NCI-H187 (cell line): ENCODE results near the gene CAPN2.
A peak's percentile ranks its signal among the peaks of the same experiment; 100 is the strongest.

Experiments used
- DNase-seq, 2 experiments: peaks; one replicate each; lab custom pipeline; 2025; lab: John Stamatoyannopoulos, UW

The CAPN2 gene

DNA sequence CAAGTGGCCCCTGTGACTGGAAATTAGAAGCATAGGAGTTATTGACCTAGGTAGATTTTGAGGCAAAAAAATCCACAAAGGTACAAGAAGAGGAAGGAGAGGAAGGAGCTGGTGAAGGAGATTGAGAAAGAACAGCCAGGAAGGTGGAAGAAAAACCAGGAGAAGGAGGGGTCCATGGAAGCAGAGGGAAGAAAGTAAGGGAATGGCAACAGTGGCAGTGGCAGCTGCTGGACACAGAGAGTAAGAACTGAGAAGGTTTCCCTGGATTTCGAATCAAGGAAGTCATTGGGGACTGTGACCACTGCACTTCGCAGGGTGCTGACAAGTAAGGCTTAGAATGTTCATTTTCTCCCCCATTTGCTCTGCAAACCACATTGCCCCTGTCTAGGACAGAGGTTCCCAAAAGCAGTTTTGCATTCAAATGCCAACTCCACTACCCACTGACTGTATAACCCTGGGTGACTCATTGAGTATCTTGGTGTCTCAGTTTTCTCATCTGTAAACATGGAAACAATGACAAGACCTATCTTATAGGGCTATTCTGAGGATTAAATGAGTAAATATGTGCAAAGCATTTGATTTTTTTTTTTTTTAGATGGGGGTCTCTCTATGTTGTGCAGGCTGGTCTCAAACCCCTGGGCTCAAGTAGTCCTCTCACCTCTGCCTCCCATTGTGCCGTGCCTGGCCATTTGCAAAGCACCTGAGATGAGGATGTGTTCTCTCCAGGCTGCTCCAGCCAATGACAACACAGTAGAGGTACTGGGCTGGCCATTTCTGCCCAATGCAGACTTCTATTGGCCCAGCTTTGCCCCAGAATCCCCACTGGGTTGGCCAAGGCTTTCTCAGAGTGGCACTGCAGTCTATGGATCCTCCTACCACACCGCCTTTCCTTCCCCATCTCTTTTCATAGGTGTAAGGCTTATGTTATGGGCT is 9.3 kb upstream of the CAPN2 start:
- DNase-seq = no peak

DNA sequence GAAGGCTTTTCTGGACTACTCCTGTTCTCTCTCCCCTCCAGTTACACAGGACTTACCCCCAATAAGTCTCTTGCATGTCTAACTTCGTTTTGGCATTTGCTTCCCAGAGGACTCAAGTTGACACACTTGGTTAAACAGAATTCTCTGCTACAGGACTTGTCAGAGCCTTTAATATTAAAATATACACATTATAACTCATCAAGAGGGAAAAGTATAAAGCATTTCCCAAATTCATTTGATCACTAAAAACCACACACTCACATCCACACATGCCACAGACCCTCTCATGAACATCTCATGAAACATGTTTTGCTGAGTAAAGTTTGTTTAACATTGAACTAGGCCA is 8.7 kb upstream of the CAPN2 start:
- DNase-seq = no peak

DNA sequence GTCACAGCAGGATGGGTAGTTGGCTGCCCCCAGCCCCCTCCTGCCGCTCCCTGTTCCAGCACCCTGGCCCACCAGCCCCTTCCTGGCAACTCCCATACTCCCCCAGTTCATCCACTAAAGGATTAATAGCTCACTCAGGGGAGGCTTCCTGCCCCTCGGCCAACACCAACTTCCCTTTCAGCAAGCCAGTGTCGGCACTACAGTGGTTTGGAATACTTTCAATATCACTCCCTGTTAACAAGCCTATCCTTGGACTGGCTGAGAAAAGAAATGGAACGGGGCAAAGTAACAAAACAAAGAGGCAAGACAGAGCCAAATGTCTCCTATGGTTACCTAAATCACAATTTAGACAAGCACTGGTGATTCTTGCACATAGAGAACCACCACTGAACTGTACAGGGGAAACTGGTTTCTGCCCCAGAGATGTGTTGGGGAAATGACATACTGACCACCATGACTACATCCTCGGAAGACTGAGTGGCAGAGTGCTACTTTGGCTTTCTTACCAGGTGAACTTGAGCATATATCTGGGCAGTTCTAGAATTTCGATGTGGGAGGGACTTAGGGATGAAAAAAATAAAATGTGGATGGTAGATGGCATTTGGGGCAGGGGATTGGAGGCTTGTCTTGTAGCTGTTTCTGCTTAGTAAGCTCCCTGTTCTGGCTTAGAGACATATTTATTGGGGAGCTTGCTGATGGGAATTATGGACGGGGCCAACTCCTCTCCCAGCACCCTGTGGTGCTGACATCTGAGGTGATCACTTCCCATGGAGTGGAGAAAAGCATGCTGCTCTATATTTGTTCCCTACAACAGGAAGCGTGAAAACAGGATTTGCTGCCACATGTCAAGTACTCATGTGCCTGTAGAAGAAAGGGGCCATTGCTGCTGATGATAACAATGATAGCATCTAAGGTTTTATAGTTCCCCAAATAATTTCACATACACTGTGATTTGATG is 7.1 kb upstream of the CAPN2 start:
- peak in 1 of 2 experiments; percentile 5 for DNase-seq

DNA sequence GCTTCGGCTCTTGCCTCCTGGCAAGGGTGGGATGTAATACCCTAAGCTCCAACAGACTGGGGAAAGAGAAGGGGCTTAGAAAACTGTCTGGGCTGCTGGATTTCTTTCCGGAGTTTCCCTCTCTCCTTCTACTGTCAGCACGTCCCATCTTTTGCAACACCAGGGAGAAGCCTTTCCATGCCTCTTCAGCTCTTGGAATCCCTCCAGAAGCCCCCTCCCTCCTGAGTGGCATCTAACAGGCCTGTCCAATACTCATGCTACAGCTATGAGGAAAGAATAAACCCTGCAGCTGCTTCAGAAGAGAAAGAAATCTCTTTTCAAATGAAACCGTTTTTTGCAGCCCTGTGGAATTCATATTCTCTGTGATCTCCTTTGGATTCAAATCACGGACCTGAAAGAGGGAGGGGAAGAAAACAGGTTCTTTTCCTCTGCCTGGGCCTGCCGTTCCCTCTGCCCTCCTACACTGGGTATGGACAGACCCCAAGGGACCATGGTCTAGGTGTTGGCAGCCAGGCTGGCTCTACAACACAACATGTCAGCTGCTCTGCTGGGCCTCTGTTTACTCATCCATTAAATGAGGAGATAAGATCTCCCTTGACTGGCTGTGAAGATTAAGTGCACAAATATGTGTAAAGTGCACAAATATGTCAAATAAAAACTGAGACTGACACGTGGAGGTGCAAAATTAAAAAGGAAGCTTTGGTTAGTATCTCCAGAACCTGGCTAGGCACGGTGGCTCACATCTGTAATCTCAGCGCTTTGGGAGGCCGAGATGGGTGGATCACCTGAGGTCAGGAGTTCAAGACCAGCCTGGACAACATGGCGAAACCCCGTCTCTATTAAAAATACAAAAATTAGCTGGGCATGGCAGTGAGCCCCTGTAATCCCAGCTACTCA is 6.0 kb upstream of the CAPN2 start:
- peak; percentile 27 to 45 for DNase-seq

DNA sequence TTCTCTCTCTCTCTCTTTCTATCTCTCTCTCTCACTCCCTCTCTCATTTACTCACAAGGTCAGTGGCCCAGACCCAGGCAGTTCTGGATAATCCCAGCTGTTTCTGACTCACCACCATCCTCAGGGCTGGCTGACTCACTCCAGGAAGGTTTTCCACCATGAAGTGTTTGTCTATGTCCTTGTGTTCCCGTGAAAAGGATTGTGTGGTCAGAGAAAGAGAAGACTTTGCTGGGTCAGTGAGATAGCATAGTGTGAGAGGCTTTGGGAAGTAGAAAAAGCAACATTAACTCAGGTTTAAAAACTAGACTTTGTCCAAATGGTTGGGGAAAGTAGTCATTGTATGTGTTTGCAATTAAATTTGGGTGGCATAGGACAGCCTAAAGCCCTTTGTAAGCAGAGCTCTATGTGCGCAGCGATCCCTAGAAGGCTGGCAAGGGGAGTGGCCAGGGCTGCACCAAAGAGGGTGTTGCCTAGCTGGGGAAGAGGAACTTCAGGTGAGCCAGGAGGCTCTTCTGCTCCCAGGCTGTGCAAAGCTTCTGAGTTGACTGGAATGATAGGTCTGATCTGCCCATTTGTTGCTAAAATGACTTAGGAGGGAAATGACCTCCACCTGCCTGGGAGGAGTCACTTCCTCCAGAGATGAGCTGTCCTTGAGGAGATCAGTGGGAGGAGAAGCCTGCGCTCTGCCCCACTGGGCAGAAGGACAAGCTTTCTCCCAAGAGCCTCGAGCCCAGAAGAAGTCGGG is 4.9 kb upstream of the CAPN2 start:
- DNase-seq = peak; percentile 52 to 62

DNA sequence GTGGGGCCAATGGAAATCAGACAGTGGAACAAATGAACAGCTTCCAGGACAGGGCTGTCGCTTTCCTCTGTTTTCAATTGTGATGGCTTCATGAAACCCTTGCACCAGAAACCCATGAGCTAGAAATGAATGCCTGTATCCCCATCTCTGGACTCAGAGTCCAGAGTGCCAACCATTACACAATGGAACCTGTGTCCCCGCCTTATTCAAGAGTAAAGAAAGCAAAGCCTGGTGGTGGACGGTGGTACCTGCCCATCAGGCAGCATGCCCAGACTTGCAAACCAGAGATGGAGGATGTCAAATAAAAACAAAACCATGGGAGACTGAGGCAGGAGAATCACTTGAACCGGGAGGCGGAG is 4.4 kb upstream of the CAPN2 start:
- DNase-seq = peak in 1 of 2 experiments; percentile 14

DNA sequence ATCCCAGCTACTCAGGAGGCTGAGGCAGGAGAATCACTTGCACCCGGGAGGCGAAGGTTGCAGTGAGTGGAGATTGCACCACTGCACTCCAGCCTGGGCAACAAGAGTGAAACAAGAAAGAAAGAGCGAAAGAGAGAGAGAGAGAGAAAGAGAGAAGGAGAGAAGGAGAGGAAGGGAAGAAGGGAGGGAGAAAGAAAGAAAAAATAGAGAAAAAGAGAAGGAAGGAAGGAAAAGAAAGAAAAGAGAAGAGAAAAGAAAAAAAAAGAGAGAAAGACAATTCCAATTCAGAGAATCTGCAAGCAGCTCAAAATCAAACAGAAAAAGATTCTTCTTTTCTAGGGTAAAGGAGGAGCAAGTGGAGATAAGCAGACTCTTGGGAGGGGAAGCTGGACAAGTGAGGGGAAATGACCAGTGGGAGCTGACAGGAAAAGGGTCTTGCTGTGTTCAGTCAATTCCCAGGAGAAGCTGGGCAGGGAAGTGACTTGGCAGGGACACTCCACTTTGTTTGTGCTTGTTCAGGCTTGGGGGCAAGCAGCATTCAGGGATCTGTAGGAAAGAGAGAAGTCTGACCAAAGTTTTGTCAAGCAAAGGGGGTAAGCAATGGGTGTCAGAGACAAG is 3.6 kb upstream of the CAPN2 start:
- no peak for DNase-seq

DNA sequence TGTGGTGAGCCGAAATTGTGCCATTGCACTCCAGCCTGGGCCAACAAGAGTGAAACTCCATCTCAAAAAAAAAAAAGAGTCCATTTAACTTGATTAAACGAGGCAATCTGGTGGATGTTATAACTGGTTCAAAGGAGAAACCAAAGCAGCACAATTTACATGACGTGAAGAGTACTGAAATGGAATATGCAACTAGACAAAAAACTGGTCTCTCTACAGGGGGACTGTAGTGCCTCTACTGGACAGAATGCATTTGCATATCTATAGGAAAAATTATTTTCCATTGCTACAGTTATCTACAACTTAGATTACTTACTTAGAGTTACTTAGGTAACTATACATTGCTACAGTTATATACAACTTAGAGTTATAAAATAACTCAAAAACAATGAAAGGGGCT is 2.7 kb upstream of the CAPN2 start:
- DNase-seq = no peak

DNA sequence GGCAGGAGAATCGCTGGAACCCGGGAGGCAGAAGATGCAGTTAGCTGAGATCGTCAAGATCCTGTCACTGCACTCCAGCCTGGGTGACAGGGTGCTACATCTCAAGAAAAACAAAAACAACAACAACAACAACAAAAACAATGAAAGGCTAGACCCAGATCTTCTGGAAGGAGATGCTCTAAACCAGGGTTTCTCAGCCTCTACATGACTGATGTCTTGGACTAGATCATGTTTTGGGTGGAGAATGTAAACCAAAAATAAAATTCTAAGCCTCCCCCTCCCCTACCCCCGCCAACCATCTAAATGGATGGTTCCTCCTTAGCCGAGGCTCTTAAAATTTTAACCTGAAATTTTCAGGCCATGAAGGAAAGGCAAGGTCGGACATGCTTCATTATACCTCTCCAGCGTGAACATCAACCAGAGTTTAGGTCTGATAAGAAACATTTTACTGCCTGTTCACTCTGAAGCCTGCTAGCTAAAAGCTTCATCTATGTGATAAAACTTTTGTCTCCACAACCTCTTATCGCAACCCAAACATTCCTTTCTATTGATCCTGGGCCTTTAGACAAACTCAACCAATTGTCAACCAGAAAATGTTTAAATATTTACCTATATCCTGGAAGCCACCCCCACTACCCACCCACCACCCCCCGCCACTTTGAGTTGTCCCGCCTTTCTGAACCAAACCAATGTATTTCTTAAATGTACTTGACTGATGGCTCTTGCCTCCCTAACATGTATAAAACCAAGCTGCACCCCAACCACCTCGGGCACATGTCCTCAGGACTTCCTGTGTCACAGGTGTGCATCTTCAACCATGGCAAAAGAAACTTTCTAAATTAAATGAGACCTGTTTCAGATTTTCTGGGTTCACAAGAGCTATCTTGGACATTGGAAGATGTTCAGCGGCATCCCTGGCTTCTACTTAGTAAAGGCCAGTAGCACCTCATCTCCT is 1.9 kb upstream of the CAPN2 start:
- DNase-seq = no peak

DNA sequence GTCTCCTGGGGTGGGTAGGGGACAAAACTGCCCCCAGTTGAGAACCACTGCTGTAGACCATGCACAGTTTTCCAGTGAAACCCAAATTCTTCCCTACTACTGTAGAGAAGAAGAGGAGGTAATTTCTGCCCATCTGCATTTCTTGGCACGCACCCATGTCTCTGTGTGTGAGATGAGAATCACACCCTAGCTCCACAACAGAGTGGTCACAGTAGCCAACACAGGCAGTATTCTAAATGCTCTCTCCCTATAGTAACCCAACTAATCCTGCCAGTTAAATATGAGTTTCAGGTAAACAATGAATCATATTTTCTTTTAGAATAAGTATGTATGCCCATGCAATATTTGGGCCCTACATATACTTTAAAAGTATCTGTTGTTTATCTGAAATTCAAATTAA is 1.2 kb upstream of the CAPN2 start:
- DNase-seq = no peak

DNA sequence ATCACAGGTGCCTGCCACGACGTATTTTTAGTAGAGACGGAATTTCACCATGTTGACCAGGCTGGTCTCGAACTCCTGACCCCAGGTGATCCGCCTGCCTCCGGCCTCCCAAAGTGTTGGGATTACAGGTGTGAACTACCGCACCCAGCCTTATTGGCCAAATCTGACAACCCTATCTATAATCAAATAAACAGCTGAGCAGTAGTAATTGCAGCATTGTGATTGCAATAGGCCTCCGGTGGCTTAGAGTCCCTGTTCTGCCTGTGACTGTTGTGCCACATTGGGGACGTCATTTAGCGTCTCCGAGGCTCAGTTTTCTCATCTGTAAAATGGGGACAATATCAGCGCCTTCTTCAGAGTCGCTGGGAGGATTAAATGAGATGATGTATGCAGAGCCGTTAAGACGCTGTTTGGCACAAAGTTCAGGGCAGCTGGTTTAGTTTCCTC is 569 bp upstream of the CAPN2 start:
- DNase-seq = no peak

DNA sequence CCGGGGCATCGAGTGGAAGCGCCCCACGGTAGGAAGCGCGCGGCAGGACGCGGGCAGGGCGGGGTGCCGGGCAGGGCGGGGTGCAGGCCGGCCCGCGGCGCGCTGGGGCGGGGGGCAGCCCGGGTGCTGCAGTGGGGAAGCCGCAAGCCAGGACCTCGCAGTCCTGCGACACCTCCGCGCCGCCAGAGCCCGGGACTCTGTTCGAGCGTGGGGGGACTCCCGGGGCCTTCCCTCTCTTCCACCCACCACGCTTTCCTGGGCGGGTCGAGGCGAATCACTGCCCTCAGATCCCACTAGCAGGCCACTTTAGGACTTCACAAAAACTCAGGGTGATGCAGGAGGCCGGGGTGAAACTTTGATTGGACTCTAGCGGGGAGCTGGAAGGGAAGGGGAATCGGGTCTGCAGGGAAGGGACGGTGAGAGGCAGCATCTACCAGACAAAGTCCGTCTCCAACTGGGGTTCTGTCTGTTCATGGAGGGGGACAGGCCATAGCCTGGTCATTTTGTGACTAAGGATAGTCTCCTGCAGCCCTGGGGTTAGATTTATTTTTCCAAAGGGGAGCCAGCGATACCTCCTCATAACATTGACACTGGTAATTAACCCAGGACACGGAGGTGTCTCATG is 623 bp downstream of the CAPN2 start:
- DNase-seq = no peak

DNA sequence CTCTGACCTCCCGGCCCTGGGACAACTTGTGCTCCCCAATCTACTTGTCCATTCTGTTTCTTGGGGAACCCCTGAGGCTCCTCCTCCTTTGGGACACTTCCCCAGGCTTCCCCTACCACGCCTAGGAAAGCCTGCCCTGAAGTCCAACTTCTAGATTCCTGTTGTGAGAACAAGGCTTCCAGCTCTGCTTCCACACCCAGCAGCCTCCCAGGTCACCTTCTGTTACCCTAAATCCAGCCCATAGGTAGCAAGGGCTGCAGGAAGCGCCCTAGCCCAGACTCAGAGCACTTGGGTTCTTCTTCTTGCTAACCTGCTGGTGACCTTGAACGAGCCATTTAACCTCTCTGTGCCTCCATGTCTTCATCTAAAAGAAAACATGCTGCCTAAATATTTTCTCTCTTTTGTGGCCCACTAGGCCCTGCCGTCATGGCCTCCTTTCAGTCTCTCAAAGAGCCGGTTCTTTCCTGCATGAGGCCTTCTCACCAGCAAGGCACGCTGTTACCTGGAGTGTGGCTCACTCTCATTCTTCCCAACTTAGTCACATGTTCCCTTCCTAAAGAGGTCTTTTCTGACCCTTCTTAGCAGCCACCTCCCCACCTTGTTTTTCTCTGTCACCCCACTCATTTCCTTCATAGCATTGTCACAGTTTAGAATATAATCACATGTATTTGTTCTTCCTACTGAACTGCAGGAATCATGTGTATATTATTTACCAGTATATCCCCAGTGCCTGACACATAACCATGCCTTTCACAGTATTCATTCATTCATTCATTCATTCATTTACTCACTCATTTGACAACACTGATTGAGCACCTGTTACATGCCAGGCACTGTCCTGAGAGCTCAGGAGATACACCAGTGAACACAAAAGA is 1.4 kb downstream of the CAPN2 start:
- no peak for DNase-seq

DNA sequence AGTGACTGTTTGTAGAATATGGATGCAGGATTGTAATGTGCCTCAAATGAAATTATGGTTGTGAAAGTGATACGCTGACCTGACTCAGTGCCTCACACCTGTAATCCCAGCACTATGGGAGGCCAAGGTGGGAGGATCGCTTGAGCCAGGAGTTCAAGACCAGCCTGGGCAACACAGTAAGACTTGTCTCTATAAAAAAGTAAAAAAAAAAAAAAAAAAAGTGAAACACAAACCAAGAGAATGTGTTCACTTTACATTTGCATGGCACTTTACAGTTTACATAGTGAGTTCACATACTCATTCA is 2.0 kb downstream of the CAPN2 start:
- DNase-seq = no peak

DNA sequence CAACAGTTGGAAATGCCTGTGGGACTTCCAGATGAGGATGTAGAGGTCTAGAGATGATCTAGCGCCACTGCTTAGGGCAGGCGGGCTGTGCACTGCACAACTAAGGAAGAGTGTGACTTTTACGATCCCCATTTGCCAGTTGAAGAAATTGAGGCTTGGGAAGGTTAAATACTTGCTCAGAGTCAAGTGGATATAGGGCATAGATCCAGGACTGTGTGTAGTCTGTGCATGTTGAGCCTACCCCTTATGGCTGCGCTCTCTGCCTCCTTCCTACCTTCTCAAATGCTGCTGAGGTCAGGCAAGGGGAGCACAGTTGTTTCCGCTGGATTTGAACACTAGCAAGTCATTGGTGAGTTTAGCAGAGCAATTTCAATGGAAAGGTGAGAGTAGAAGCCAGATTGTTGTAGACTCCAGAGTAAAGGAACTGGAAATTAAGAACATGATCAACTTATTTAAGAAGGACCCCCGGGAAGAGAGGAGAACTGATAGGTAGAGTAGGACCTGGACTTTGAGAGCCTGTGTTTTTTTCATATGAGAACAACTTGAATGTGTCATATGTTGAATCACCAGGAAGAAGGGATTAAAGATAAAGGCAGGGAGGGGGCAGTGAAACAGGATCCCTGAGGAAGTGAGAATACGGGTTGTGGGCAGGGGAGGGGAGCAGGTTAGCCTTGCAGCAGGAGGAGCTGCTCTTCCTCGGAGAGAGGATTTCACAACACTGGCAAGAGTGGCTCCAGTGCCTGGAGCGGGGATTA is 2.7 kb downstream of the CAPN2 start:
- DNase-seq = no peak

DNA sequence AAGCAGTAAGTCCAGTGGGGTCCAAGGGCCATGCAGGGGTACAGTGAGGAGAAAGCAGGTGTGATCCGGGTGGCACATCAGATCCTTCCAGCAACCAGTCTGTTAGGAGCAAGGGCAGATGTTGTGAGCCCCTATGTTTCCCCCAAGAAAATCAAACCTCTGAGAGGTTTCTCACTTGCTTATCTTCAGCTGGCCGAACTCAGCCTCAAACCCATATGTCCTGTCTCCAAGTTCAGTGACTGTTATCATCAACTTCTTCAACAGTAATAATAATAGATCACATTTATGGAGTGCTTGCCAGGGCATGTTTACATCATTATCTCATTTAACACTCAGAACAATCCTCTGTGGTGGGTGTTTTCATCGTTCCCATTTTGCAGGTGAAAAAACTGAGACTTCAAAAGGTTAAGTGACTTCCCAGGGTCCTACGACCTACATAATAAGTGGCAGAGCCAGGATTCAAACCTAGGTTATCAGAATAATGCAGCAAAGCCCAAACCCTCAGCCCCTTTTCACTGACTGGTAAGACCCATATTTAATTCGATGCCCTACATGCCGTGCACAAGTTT is 3.3 kb downstream of the CAPN2 start:
- DNase-seq = no peak

DNA sequence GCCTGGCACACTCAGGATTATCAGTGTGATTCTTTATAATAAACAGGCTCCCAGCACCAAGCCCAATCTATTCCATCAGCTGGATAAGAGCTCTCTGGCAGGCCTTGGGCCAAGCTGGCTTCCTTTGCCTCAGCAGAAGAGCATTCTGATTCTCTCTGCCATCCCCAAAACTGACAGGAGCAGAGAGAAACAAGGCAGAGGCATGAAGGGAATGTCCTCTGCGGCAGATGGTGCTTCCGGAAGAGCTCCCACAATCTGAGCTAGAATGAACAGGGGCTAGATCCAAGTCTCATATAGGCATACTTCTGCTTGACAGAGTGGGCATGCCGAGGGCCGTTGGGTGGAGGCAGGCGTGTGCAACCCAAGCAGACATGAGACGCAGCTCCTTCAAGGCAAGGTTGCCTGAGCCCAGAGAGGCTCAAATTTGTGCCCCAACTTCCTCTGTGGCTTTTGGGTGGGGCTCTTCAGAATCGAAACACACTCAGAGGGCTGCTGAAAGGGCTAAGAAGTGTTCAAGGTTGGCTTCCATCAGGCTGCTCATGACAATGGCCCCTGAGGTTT is 4.0 kb downstream of the CAPN2 start:
- DNase-seq = no peak
